ENCODE measurements around the gene COMMD9. TPM values are rescaled to one million over a fixed set of nuclear protein-coding genes. Genes with fewer than 3 reads are reported as not detected.

COMMD9 gene
- total RNA-seq, 1 donor from 2014 or later: 35.8 TPM

DNA sequence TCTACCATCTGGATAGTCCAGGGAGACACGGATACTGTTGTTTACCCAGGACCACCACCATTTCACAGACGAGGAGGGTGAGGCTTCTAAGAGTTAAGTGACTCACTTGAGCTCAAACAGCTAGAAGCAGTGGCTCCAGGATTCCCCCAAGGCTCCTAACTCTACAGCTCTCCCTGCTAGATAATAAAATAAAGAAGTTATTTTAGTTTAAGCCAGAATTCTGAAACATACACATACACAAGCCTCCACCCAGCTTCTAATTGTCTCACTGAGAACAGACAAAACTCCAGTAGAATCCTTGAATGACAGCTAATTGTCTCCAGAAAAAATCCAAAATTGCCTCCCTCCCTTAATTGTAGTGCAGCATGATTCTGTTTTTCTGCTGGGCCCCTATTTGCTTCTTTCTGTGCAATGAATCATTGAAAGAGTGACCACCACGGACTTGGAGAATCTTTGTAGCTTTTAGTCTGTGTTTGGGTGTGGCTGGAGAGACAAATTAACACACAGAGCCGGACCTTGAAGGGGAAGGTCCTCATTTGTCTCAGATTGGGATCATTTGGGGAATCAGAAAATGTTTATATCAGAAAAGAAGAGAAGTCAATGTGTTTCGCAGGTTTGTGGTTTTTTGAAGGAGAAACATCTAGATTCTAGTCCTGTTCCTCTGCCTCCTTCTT lies 64.9 kb downstream of the COMMD9 start:
- Mint-ChIP-seq H3K9me3 (peaks cover 14% of the 10 kb centered on the region), H3K36me3 (ENCODE audit: low read depth) (no peaks in the 10 kb centered on the region), H3K27ac (no peak overlapping the region), H3K4me3 (ENCODE audit: low read depth) (no peak overlapping the region), H3K4me1 (ENCODE audit: low read depth) (no peaks in the 10 kb centered on the region), H3K27me3 (ENCODE audit: low read depth) (no peaks in the 10 kb centered on the region)
- intact Hi-C loops (cut with micrococcal nuclease): no loop called here
- DNase-seq (ENCODE audit: low spot score): no peak

DNA sequence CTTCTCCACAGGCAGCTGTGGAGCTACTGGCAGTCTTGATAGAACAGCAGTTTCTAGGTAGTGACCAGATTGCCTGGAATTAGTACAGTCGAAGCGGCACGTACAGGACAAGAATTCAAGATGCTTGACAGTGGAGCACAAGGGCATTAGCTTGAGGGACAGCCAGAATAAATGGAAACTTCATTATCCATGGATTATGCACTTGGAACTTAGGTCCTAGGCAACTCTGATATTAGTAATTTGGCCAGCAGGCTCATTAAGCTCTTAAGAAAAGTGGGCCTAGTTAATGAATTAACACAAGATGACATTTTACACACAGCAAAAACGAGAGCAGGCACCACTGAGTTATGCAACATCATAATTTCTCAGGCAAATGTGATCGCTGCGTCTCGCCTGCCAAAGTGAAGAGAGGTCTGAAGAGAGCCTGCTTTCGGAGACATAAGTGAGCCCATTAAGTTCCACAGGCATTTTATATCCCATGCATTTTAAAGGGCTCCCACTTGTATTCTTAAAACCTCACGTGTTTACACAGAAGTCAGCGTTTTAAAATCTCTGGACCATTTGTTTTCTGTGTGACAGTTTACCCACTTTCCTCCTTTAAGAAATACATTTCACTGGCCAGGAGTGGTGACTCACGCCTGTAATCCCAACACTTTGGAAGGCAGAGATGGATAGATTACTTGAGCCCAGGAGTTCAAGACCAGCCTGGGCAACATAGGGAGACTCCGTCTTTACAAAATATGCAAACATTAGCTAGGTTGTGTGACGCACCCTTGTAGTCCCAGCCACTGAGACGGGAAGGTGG lies 66.2 kb downstream of the COMMD9 start:
- H3K36me3 Mint-ChIP-seq (ENCODE audit: low read depth): no peaks in the 10 kb centered on the region
- DNase-seq (ENCODE audit: low spot score): no peak
- no peaks in the 10 kb centered on the region for H3K4me1 Mint-ChIP-seq (ENCODE audit: low read depth)
- peaks cover 16% of the 10 kb centered on the region for H3K9me3 Mint-ChIP-seq
- H3K27me3 Mint-ChIP-seq (ENCODE audit: low read depth): no peaks in the 10 kb centered on the region
- intact Hi-C loops (cut with micrococcal nuclease): no loop called here
- H3K27ac Mint-ChIP-seq: no peak overlapping the region
- no peak overlapping the region for H3K4me3 Mint-ChIP-seq (ENCODE audit: low read depth)

Other genes with a start within 250 kb of the COMMD9 start
- gene PRR5L, start 6.9 kb upstream of the COMMD9 start, total RNA-seq: 23.4 and 32.7 TPM in 2 replicates
- 9.0 and 10.2 TPM in 2 replicates for gene TRAF6, start 220.8 kb upstream of the COMMD9 start, total RNA-seq

Measured in activated T-helper 2 cell treated with anti-CD3 and anti-CD28 coated beads, Interferon-gamma antibody, Interleukin-2, Interleukin-4, amounts not matched to agents 10 μg/mL and 5 μg/mL and 100 μg/mL, durations not matched to agents 14 hours and 24 hours and 36 hours (primary cell).